ENCODE data around the gene SP140L. TPM values are rescaled to one million over a fixed set of nuclear protein-coding genes. Genes with fewer than 3 reads are reported as not detected.

The SP140L gene
- total RNA-seq: 7.1 and 12.2 TPM in 2 replicates

GRCh38 chr2:230326453-230327417 is at the start of gene SP140L:
TSS of gene SP140L (plus strand) at chr2:230327193. CDS start at chr2:230327270, 77 bp downstream.

GRCh38 chr2:230416061-230416721 is 89.2 kb downstream of the SP140L start, which contains the start of gene SP100:
TSS of gene SP100 (plus strand) at chr2:230416201. CDS start at chr2:230416297, 96 bp downstream.

Other genes starting within 250 kb of the SP140L start
- gene SP110, start 107.2 kb upstream of the SP140L start, total RNA-seq: 3.6 and 4.2 TPM in 2 replicates
- gene SP140, start 101.5 kb upstream of the SP140L start, total RNA-seq: 2.0 and 2.6 TPM in 2 replicates
- 92.0 and 106 TPM in 2 replicates for gene SP100, start 89.0 kb downstream of the SP140L start, total RNA-seq

Data from uterine smooth muscle cell (primary cell).